IMR-90 (cell line): Measurements from ENCODE around the gene ZNF518A. TPM values are rescaled to one million over a fixed set of nuclear protein-coding genes. Genes with fewer than 3 reads are reported as not detected.

Source experiments
- ATAC-seq: fragments of 200-7000 bp; cut with Tn5 transposase; 2 replicates; pipeline ENCODE4 v1.9.1; 2020; ENCODE audit warnings: low read depth, mild to moderate bottlenecking, moderate library complexity
- BruUV-seq: library from RNA; stranded (reverse); fragments of 400-500 nt; replicated peaks from 2 replicates; lab custom pipeline; 2021; lab: Mats Ljungman, UMichigan
- CTCF ChIA-PET: fragments of 300-600 bp; formaldehyde crosslinking; extraction: SDS; loops from one replicate; lab custom pipeline; 2021; ENCODE audit warnings: antibody characterized with exemption; lab: Yijun Ruan, JAX
- POLR2A ChIA-PET: fragments of 300-600 bp; sonication (Branson Sonifier 250); formaldehyde crosslinking; loops from one replicate; lab custom pipeline; 2022; ENCODE audit warnings: antibody characterized with exemption; ENCODE audit not compliant: unreplicated experiment; lab: Charles Lee
- DNase-seq: peaks from one replicate; pipeline ENCODE4 v3.0.0; 2013
- H2AFZ ChIP-seq: replicated peaks from 2 replicates; pipeline ENCODE3; 2013; ENCODE audit warnings: low read length, mild to moderate bottlenecking; ENCODE audit not compliant: poor library complexity
- H2AK5ac ChIP-seq: 2 replicates; pipeline ENCODE4 v1.6.1; 2013; ENCODE audit warnings: low read depth, low read length, inconsistent platforms
- H2AK9ac ChIP-seq: replicated peaks from 2 replicates; pipeline ENCODE3; 2013; ENCODE audit warnings: mild to moderate bottlenecking, low read depth, low read length, moderate library complexity; ENCODE audit not compliant: poor library complexity
- H2BK120ac ChIP-seq: 2 replicates; pipeline ENCODE4 v1.6.1; 2013; ENCODE audit warnings: low read depth, low read length, inconsistent platforms
- H2BK15ac ChIP-seq: 3 replicates; pipeline ENCODE4 v1.6.1; 2013; ENCODE audit warnings: low read depth, low read length, inconsistent platforms
- H2BK20ac ChIP-seq: 2 replicates; pipeline ENCODE4 v1.6.1; 2013; ENCODE audit warnings: low read depth, mild to moderate bottlenecking, inconsistent platforms, low read length, moderate library complexity
- H2BK5ac ChIP-seq: 2 replicates; pipeline ENCODE4 v1.6.1; 2013; ENCODE audit warnings: mild to moderate bottlenecking, low read depth, low read length, inconsistent platforms; ENCODE audit not compliant: poor library complexity, severe bottlenecking
- H3K14ac ChIP-seq: replicated peaks from 2 replicates; pipeline ENCODE4 v1.6.1; 2013; ENCODE audit warnings: low read depth, low read length, inconsistent platforms
- H3K18ac ChIP-seq: 2 replicates; pipeline ENCODE4 v1.6.1; 2013; ENCODE audit warnings: low read depth, low read length, control low read depth
- H3K23ac ChIP-seq: 2 replicates; pipeline ENCODE4 v1.6.1; 2013; ENCODE audit warnings: low read depth, low read length, inconsistent platforms
- H3K27ac ChIP-seq: 2 replicates; pipeline ENCODE4 v1.5.1; 2013; ENCODE audit warnings: mild to moderate bottlenecking, control low read depth, low read length; ENCODE audit not compliant: insufficient read depth
- H3K27me3 ChIP-seq: 2 replicates; pipeline ENCODE4 v1.6.1; 2013; ENCODE audit warnings: low read length; ENCODE audit not compliant: control insufficient read depth, insufficient read depth
- H3K36me3 ChIP-seq: 2 replicates; pipeline ENCODE4 v1.6.1; 2013; ENCODE audit warnings: low read length, mixed read lengths; ENCODE audit not compliant: control insufficient read depth, insufficient read depth
- H3K4ac ChIP-seq: 2 replicates; pipeline ENCODE4 v1.6.1; 2013; ENCODE audit warnings: low read depth, low read length, inconsistent platforms
- H3K4me1 ChIP-seq: 2 replicates; pipeline ENCODE4 v1.6.1; 2013; ENCODE audit warnings: low read length, mixed read lengths; ENCODE audit not compliant: control insufficient read depth, insufficient read depth
- H3K4me2 ChIP-seq: 2 replicates; pipeline ENCODE4 v1.6.1; 2013; ENCODE audit warnings: low read depth, mild to moderate bottlenecking, control low read depth, low read length, moderate library complexity
- H3K4me3 ChIP-seq: 2 replicates; pipeline ENCODE4 v1.5.1; 2013; ENCODE audit warnings: low read depth, mild to moderate bottlenecking, control low read depth, low read length, moderate library complexity; ENCODE audit not compliant: insufficient read depth
- H3K56ac ChIP-seq: 2 replicates; pipeline ENCODE4 v1.6.1; 2013; ENCODE audit warnings: low read length, inconsistent platforms; ENCODE audit not compliant: insufficient read depth; ENCODE audit errors: extremely low read depth
- H3K79me1 ChIP-seq, 2 experiments: 2 replicates each; pipeline ENCODE4 v1.6.1; 2013; ENCODE audit warnings: low read length in 2 of 2, inconsistent platforms in 1 of 2, low read depth in 1 of 2
- H3K9ac ChIP-seq: 2 replicates; pipeline ENCODE4 v1.6.1; 2013; ENCODE audit warnings: low read depth, low read length, control low read depth
- H3K9me1 ChIP-seq: 2 replicates; pipeline ENCODE4 v1.6.1; 2013; ENCODE audit warnings: low read length, inconsistent platforms; ENCODE audit not compliant: insufficient read depth
- H3K9me3 ChIP-seq: 2 replicates; pipeline ENCODE4 v1.6.1; 2013; ENCODE audit warnings: low read length; ENCODE audit not compliant: control insufficient read depth, insufficient read depth
- H4K20me1 ChIP-seq: 2 replicates; pipeline ENCODE4 v1.6.1; 2013; ENCODE audit warnings: low read length, inconsistent platforms; ENCODE audit not compliant: insufficient read depth
- H4K5ac ChIP-seq: 2 replicates; pipeline ENCODE4 v1.6.1; 2013; ENCODE audit warnings: mild to moderate bottlenecking, low read depth, low read length, control low read depth
- H4K8ac ChIP-seq, 2 experiments: 2 replicates each; pipeline ENCODE4 v1.6.1; 2013; ENCODE audit warnings: low read depth in 2 of 2, low read length in 2 of 2, control low read depth in 1 of 2, inconsistent platforms in 1 of 2
- H4K91ac ChIP-seq: 2 replicates; pipeline ENCODE4 v1.6.1; 2013; ENCODE audit warnings: low read depth, low read length, inconsistent platforms; ENCODE audit not compliant: insufficient read depth
- BHLHE40 ChIP-seq: fragments of 150-350 bp; IDR thresholded peaks from 2 replicates; pipeline ENCODE4 v1.6.1; 2016; ENCODE audit warnings: mild to moderate bottlenecking, low read depth, low read length
- CHD1 ChIP-seq: IDR thresholded peaks from 2 replicates; pipeline ENCODE4 v1.6.1; 2012; ENCODE audit warnings: low read depth, low read length, improper control_type of control experiment
- CTCF ChIP-seq: conservative IDR thresholded peaks from 2 replicates; pipeline ENCODE4 v1.5.1; 2012; ENCODE audit warnings: mild to moderate bottlenecking, low read depth, low read length, improper control_type of control experiment
- ELK1 ChIP-seq: fragments of 150-350 bp; IDR thresholded peaks from 2 replicates; pipeline ENCODE4 v1.6.1; 2016; ENCODE audit warnings: low read depth, mild to moderate bottlenecking, low read length, moderate library complexity, borderline replicate concordance
- FOS ChIP-seq: fragments of 150-350 bp; IDR thresholded peaks from 2 replicates; pipeline ENCODE4 v1.6.1; 2016; ENCODE audit warnings: low read depth, low read length
- MAFK ChIP-seq: IDR thresholded peaks from 2 replicates; pipeline ENCODE4 v1.6.1; 2012; ENCODE audit warnings: low read depth, low read length, improper control_type of control experiment
- MAZ ChIP-seq: IDR thresholded peaks from 2 replicates; pipeline ENCODE4 v1.6.1; 2012; ENCODE audit warnings: low read depth, mild to moderate bottlenecking, low read length, improper control_type of control experiment, moderate library complexity, borderline replicate concordance
- MXI1 ChIP-seq: IDR thresholded peaks from 2 replicates; pipeline ENCODE4 v1.6.1; 2012; ENCODE audit warnings: low read depth, mild to moderate bottlenecking, low read length, moderate library complexity, borderline replicate concordance
- NFE2L2 ChIP-seq: fragments of 150-350 bp; IDR thresholded peaks from 2 replicates; pipeline ENCODE4 v1.6.1; 2016; ENCODE audit warnings: low read depth, mild to moderate bottlenecking, low read length
- POLR2A ChIP-seq: IDR thresholded peaks from 2 replicates; pipeline ENCODE4 v1.6.1; 2012; ENCODE audit warnings: mild to moderate bottlenecking, low read depth, low read length
- RAD21 ChIP-seq: IDR thresholded peaks from 2 replicates; pipeline ENCODE4 v1.6.1; 2012; ENCODE audit warnings: low read length, improper control_type of control experiment
- RFX5 ChIP-seq: IDR thresholded peaks from 2 replicates; pipeline ENCODE4 v1.8.0; 2012; ENCODE audit warnings: low read depth, mild to moderate bottlenecking, low read length, moderate library complexity
- SMC3 ChIP-seq: fragments of 150-350 bp; IDR thresholded peaks from 2 replicates; pipeline ENCODE4 v1.6.1; 2016; ENCODE audit warnings: low read depth, mild to moderate bottlenecking, antibody characterized with exemption, low read length, moderate library complexity
- USF2 ChIP-seq: fragments of 150-350 bp; IDR thresholded peaks from 2 replicates; pipeline ENCODE4 v1.6.1; 2017; ENCODE audit warnings: mild to moderate bottlenecking, antibody characterized with exemption, low read length, low read depth
- WGBS, 2 experiments: methylation state at CpG; one replicate each; pipeline versions ENCODE4 v1.1.5 to v1.1.7; 2013; ENCODE audit warnings: missing lambda C conversion rate in 2 of 2; ENCODE audit not compliant: insufficient read length in 1 of 2; ENCODE audit errors: extremely low coverage in 2 of 2; 5-methylcytosine and 5-hydroxymethylcytosine counted together
- dilution Hi-C: fragments of 300-500 bp; cut with HindIII; formaldehyde crosslinking; loops from one replicate; pipeline ENCODE4 v1.14.3; 2018; ENCODE audit warnings: low sequenced_read_pairs; ENCODE audit not compliant: unreplicated experiment
- in situ Hi-C: fragments of 300-500 bp; cut with MboI; formaldehyde crosslinking; loops from 3 replicates; pipeline ENCODE4 v1.14.3; 2019; ENCODE audit warnings: low sequenced_read_pairs, inconsistent platforms, mixed read lengths
- intact Hi-C: fragments of 100-400 bp; cut with micrococcal nuclease; formaldehyde crosslinking; loops from 2 replicates; pipeline ENCODE4 v1.10.0; 2022
- polyA plus RNA-seq, 3 experiments: library from polyadenylated mRNA; depleted of rRNA; stranded (reverse); fragments of >200 nt; gene quantifications; 2 replicates each; pipeline ENCODE4 v1.2.3, GENCODE V29; 2012; ENCODE audit warnings: low replicate concordance in 1 of 3
- total RNA-seq: library from RNA; depleted of rRNA; stranded (reverse); fragments of >200 nt; gene quantifications from 2 replicates; pipeline ENCODE4 v1.2.3, GENCODE V29; 2012

Gene ZNF518A
- total and polyA plus RNA-seq, 2 of the 4 experiments (the other 2 are of a cell fraction), result 2.1 to 7.9 TPM

GRCh38 chr10:96208946-96209345, 78.8 kb downstream of the ZNF518A start:
- no peak overlapping the region for H2BK15ac ChIP-seq
- H3K4me1 ChIP-seq, result no peaks in the 10 kb centered on the region
- H3K14ac ChIP-seq, result no peak overlapping the region
- H3K9ac ChIP-seq, result no peak overlapping the region
- ATAC-seq (no peak), DNase-seq (no peak)
- H2BK20ac ChIP-seq, result no peak overlapping the region
- no peak overlapping the region for H3K56ac ChIP-seq
- ChIA-PET POLR2A (no interaction called here), CTCF (interaction anchor here (1.4 to 1.6 kb wide), 2 partner anchors 11 to 21 kb away, joined by 4 to 7 read pairs; no protein-coding TSS in a partner anchor)
- TF ChIP-seq RAD21 (no peak), USF2 (no peak), NFE2L2 (no peak), MAFK (no peak), BHLHE40 (no peak), CTCF (no peak), FOS (no peak), SMC3 (no peak), ELK1 (no peak), POLR2A (no peak), MAZ (no peak), RFX5 (no peak), CHD1 (no peak), MXI1 (no peak)
- intact Hi-C loops, result no loop called here
- BruUV-seq, result no TSS peak
- H2AK9ac ChIP-seq, result no peak overlapping the region
- no peaks in the 10 kb centered on the region for H3K36me3 ChIP-seq
- dilution Hi-C loops, result no loop called here
- no peak overlapping the region for H4K5ac ChIP-seq
- H3K23ac ChIP-seq, result no peak overlapping the region
- no peak overlapping the region for H2BK5ac ChIP-seq
- H4K91ac ChIP-seq, result no peak overlapping the region
- H3K4me2 ChIP-seq, result no peak overlapping the region
- no peaks in the 10 kb centered on the region for H3K9me1 ChIP-seq
- no peaks in the 10 kb centered on the region; the same call in 1 of the 2 replicates for H3K27me3 ChIP-seq
- no peaks in the 10 kb centered on the region for H3K9me3 ChIP-seq
- H3K27ac ChIP-seq, result no peak overlapping the region
- WGBS, 2 experiments, result no CpG with 5 or more reads among the region's 5 CpGs
- H2AK5ac ChIP-seq, result no peak overlapping the region
- in situ Hi-C loops, result no loop called here
- H3K79me1 ChIP-seq, result no peaks in the 10 kb centered on the region
- no peak overlapping the region for H2AFZ ChIP-seq
- H3K4me3 ChIP-seq, result no peak overlapping the region
- no peak overlapping the region for H3K18ac ChIP-seq
- H2BK120ac ChIP-seq, result no peak overlapping the region
- no peak overlapping the region for H3K4ac ChIP-seq
- no peak overlapping the region for H4K8ac ChIP-seq
- no peaks in the 10 kb centered on the region for H4K20me1 ChIP-seq
